ENCODE results near the gene KIAA0930.

GRCh38 chr22:45190202-45190872, 50.4 kb downstream of the KIAA0930 start:
- no peak for TF ChIP-seq POLR2AphosphoS5 (IDR thresholded peaks at IDR 0.05; ENCODE audit: low read depth, low read length)
- TF ChIP-seq POLR2A (IDR thresholded peaks at IDR 0.05; ENCODE audit: low read depth, low read length) = no peak
- TF ChIP-seq TAF1 (IDR thresholded peaks at IDR 0.05; ENCODE audit: borderline replicate concordance, low read depth, low read length) = no peak

Data from GM12892 (cell line).